ENCODE results near the gene CAPN10.

CAPN10 gene

GRCh38 chr2:240626531-240627300 lies 40.2 kb downstream of the CAPN10 start:
- DNase-seq: peak; percentile 65

- DNase-seq: no peak
Measured at GRCh38 chr2:240627736-240628506, 41.4 kb downstream of the CAPN10 start.

- no peak for DNase-seq
Measured at GRCh38 chr2:240628507-240628807, 41.9 kb downstream of the CAPN10 start.

- no peak for DNase-seq
Measured at GRCh38 chr2:240628808-240629618, 42.5 kb downstream of the CAPN10 start.

GRCh38 chr2:240629619-240629967 lies 43.1 kb downstream of the CAPN10 start:
- no peak for DNase-seq

- DNase-seq: no peak
Measured at GRCh38 chr2:240629968-240630770, 43.6 kb downstream of the CAPN10 start.

- no peak for DNase-seq
Measured at GRCh38 chr2:240630771-240631547, 44.4 kb downstream of the CAPN10 start.

GRCh38 chr2:240631548-240632305 lies 45.2 kb downstream of the CAPN10 start:
- DNase-seq: no peak

- DNase-seq: no peak
Measured at GRCh38 chr2:240632306-240632721, 45.8 kb downstream of the CAPN10 start.

- no peak for DNase-seq
Measured at GRCh38 chr2:240635121-240635997, 48.8 kb downstream of the CAPN10 start.

GRCh38 chr2:240635998-240636547 lies 49.5 kb downstream of the CAPN10 start:
- DNase-seq: no peak

GRCh38 chr2:240636563-240637115 lies 50.1 kb downstream of the CAPN10 start:
- DNase-seq: no peak

GRCh38 chr2:240637116-240637900 lies 50.8 kb downstream of the CAPN10 start:
- no peak for DNase-seq

- DNase-seq: no peak
Measured at GRCh38 chr2:240637901-240638345, 51.4 kb downstream of the CAPN10 start.

GRCh38 chr2:240638512-240639160 lies 52.1 kb downstream of the CAPN10 start:
- no peak for DNase-seq

GRCh38 chr2:240639566-240639965 lies 53.0 kb downstream of the CAPN10 start:
- DNase-seq: no peak

- DNase-seq: peak; percentile 54
Measured at GRCh38 chr2:240640939-240641338, 54.4 kb downstream of the CAPN10 start.

All from inflammatory macrophage treated with lipopolysaccharide for 4 hours (primary cell).